Prostate gland (tissue), 2 donors: ENCODE data around the gene PTGDS.

Experiments used
- CTCF ChIP-seq, 4 experiments: fragments of 200-600 bp in 2 of 4; fragments of 450-650 bp in 2 of 4; sonication (generic) in 2 of 4; IDR thresholded peaks; 1 replicate in 3 of 4; 2 replicates in 1 of 4; pipeline ENCODE4 v1.5.1; 2016 to 2019; ENCODE audit warnings: antibody characterized with exemption in 4 of 4, mild to moderate bottlenecking in 2 of 4, moderate library complexity in 2 of 4
- POLR2AphosphoS5 ChIP-seq: sonication (generic); formaldehyde crosslinking; IDR thresholded peaks from one replicate; pipeline ENCODE4 v1.6.1; 2017; ENCODE audit warnings: antibody characterized with exemption

- TF ChIP-seq CTCF (IDR thresholded peaks at IDR 0.05) (no peak), POLR2AphosphoS5 (no peak)
These were observed 28.0 kb upstream of the PTGDS start for GRCh38 chr9:136949239-136949816.
